Measurements from ENCODE around the gene SCUBE1. TPM values are rescaled to one million over a fixed set of nuclear protein-coding genes. Genes with fewer than 3 reads are reported as not detected.

Gene SCUBE1
- total and polyA plus RNA-seq, 10 of the 15 experiments (the other 5 are each of a cell fraction or from before 2014, with no cell fraction given): not detected

- TF ChIP-seq ZBTB4 (CRISPR knock-in tag; IDR thresholded peaks at IDR 0.05): no peak
- no peak for TF ChIP-seq RBBP5 (conservative IDR thresholded peaks at IDR 0.05)
- no peak for TF ChIP-seq SMAD1 (IDR thresholded peaks at IDR 0.05; ENCODE audit: low read depth, partially characterized antibody)
- TF ChIP-seq SMC3 (IDR thresholded peaks at IDR 0.05; ENCODE audit: borderline replicate concordance, low read length): no peak
- TF ChIP-seq ATF3 (IDR thresholded peaks at IDR 0.05; ENCODE audit: borderline replicate concordance, extremely low read depth, low read depth, low read length): no peak
- no peak for TF ChIP-seq E4F1 (IDR thresholded peaks at IDR 0.05; ENCODE audit: borderline replicate concordance, partially characterized antibody)
Observed at GRCh38 chr22:43148581-43148980, 194.6 kb downstream of the SCUBE1 start (continued).

Measured in GM12878 (cell line).